Activated CD4-positive, alpha-beta T cell treated with anti-CD3 and anti-CD28 coated beads for 1 hour (primary cell): Measurements from ENCODE around the gene SYK.
"Not testable (repeated sequence)": the region's sequence is repeated elsewhere in the genome, so short reads cannot be mapped to it uniquely, and the experiment has no call there.

Experiments used
- DNase-seq: peaks from one replicate; pipeline ENCODE4 v3.0.0-alpha.2; 2020

SYK gene

GRCh38 chr9:90801241-90801972 is at the start of gene SYK:
TSS of gene SYK (plus strand) at chr9:90801819. CDS start at chr9:90843899, 42,080 bp downstream.
- no peak for DNase-seq

GRCh38 chr9:90755514-90756371 is 45.9 kb upstream of the SYK start:
- DNase-seq, result peak; percentile 33

GRCh38 chr9:90760577-90760976 is 41.0 kb upstream of the SYK start:
- not testable (repeated sequence) for DNase-seq

- DNase-seq, result no peak
These were observed 34.9 kb upstream of the SYK start for GRCh38 chr9:90766731-90767130.

GRCh38 chr9:90767523-90768100 is 34.0 kb upstream of the SYK start:
- no peak for DNase-seq

- DNase-seq, result no peak
These were observed 31.4 kb upstream of the SYK start for GRCh38 chr9:90770182-90770738.

- DNase-seq, result no peak
These were observed 30.7 kb upstream of the SYK start for GRCh38 chr9:90770927-90771326.

GRCh38 chr9:90772386-90772785 is 29.2 kb upstream of the SYK start:
- no peak for DNase-seq

GRCh38 chr9:90773617-90774016 is 28.0 kb upstream of the SYK start:
- DNase-seq, result no peak

GRCh38 chr9:90774071-90774470 is 27.5 kb upstream of the SYK start:
- DNase-seq, result no peak

GRCh38 chr9:90774682-90775081 is 26.9 kb upstream of the SYK start:
- DNase-seq, result no peak

- DNase-seq, result no peak
These were observed 26.0 kb upstream of the SYK start for GRCh38 chr9:90775657-90776056.

GRCh38 chr9:90778746-90779145 is 22.9 kb upstream of the SYK start:
- DNase-seq, result no peak

GRCh38 chr9:90783552-90783951 is 18.1 kb upstream of the SYK start:
- DNase-seq, result no peak

- DNase-seq, result no peak
These were observed 17.7 kb upstream of the SYK start for GRCh38 chr9:90783964-90784363.

- DNase-seq, result no peak
These were observed 13.7 kb upstream of the SYK start for GRCh38 chr9:90787771-90788460.

GRCh38 chr9:90788527-90788926 is 13.1 kb upstream of the SYK start:
- DNase-seq, result not testable (repeated sequence)

- no peak for DNase-seq
These were observed 12.2 kb upstream of the SYK start for GRCh38 chr9:90789408-90789807.

GRCh38 chr9:90789862-90790261 is 11.8 kb upstream of the SYK start:
- DNase-seq, result no peak

GRCh38 chr9:90793024-90793423 is 8.6 kb upstream of the SYK start:
- not testable (repeated sequence) for DNase-seq

- DNase-seq, result no peak
These were observed 7.9 kb upstream of the SYK start for GRCh38 chr9:90793729-90794128.

GRCh38 chr9:90795084-90795483 is 6.5 kb upstream of the SYK start:
- no peak for DNase-seq

- DNase-seq, result no peak
These were observed 5.7 kb upstream of the SYK start for GRCh38 chr9:90795871-90796317.
